ENCODE results near the gene ARHGDIA.

Gene ARHGDIA

DNA sequence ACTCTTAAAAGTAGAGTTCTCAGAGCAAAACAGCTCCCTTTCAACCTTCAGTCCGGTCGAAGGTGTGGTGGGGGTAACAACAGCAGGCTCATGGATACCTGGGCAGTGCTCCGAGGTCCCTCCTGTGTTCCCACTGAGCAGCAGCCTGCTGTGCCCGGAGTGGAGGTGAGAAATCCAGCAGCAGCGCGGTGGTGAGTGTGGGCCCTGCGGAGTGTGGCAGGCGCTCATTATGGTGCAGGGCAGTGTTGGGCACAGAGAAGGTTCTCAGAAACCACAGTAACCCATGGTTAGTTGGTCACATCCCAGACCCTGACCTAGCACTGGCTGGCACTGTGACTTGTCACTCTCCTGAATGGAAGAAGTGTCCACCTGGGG lies 5.8 kb downstream of the ARHGDIA start:
- Histone ChIP-seq H3K36me3 (ENCODE audit: control insufficient read depth, low read depth, low read length) (peaks cover 8% of the 10 kb centered on the region), H3K4me1 (ENCODE audit: control insufficient read depth, low read depth, low read length) (peaks cover 3% of the 10 kb centered on the region), H3K9ac (ENCODE audit: low read length) (no peak overlapping the region)

DNA sequence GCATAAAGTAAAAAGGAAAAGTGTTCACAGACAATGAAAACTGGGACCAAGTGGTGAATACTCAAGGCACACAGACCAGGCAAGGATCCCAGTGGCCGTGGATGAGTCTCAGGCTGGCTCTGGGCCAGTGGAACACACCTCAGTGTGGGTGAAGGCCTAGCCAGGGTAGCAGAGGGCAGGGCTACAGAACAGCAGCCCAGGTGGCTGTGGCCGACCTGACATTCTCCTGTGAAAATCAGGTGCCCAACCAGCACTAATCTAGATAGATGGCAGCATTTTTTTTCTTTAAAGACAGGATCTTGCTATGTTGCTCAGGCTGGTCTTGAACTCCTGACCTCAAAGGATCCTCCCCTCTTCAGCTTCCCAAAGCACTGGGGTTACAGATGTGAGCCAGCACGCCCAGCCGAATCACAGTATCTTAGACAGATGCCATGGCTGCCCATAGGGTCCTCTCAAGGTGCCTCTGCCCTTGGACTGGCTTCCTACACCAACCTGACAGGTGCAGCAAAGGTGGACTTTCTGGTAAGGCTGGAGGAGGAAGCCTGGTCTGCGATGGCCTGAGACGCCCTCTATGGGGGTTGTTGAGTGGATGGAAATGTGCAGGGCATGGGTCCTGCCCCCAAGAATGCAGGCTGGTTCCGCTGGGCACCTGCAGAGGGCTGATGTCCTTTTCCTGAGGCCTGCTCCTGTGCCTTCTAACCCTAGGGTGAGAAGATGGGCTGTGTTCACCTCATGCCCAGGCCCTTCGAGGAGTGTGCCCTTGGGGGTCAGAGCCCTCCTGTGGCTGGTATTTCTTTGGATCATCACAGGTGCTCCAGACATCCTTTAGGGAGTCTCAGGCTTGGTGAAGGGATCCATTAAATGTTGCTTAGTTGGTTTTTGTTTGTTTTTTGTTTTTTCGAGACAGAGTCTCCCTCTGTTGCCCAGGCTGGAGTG lies 7.0 kb downstream of the ARHGDIA start:
- Histone ChIP-seq H3K9me3 (ENCODE audit: control insufficient read depth, low read depth, low read length) (no peaks in the 10 kb centered on the region), H3K27ac (ENCODE audit: low read length) (no peak overlapping the region), H3K9ac (ENCODE audit: low read length) (no peak overlapping the region), H3K4me3 (ENCODE audit: low read length) (no peak overlapping the region), H3K4me1 (ENCODE audit: control insufficient read depth, low read depth, low read length) (peaks cover 5% of the 10 kb centered on the region), H3K36me3 (ENCODE audit: control insufficient read depth, low read depth, low read length) (peaks cover 8% of the 10 kb centered on the region), H3K27me3 (ENCODE audit: control insufficient read depth, insufficient read depth, low read length) (no peaks in the 10 kb centered on the region)

More for the DNA sequence above, 5.8 kb downstream of the ARHGDIA start:
- Histone ChIP-seq H3K4me3 (ENCODE audit: low read length) (no peak overlapping the region), H3K9me3 (ENCODE audit: control insufficient read depth, low read depth, low read length) (no peaks in the 10 kb centered on the region), H3K27me3 (ENCODE audit: control insufficient read depth, insufficient read depth, low read length) (no peaks in the 10 kb centered on the region), H3K27ac (ENCODE audit: low read length) (no peak overlapping the region)

DNA sequence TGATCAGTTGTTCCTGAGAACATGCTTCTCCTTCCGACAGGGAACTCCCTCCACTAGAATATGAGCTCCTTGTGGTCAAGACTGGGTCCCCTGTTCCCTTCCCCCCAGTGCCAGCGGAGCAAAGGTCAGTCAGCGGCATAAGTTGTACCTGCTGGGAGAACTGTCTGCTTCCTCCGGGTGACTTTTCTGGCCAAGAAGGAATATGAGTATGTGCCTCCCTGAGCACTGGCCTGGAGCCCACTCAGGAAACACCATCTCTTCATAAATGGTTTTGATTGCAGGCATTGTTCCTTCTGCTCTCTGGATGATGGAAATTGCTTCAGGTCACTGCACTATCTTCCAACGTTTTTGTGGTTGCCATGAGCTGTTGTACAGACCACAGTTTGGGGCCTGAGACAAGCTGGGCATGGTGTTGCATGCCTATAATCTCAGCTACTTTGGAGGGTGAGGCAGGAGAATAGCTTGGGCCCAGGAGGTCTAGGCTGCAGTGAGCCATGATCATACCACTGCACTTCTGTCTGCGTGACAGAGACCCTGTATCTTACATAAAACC lies 7.9 kb downstream of the ARHGDIA start:
- Histone ChIP-seq H3K9me3 (ENCODE audit: control insufficient read depth, low read depth, low read length) (no peaks in the 10 kb centered on the region), H3K27me3 (ENCODE audit: control insufficient read depth, insufficient read depth, low read length) (no peaks in the 10 kb centered on the region), H3K4me1 (ENCODE audit: control insufficient read depth, low read depth, low read length) (peaks cover 5% of the 10 kb centered on the region), H3K9ac (ENCODE audit: low read length) (no peak overlapping the region), H3K4me3 (ENCODE audit: low read length) (no peak overlapping the region), H3K27ac (ENCODE audit: low read length) (no peak overlapping the region), H3K36me3 (ENCODE audit: control insufficient read depth, low read depth, low read length) (peaks cover 13% of the 10 kb centered on the region)

DNA sequence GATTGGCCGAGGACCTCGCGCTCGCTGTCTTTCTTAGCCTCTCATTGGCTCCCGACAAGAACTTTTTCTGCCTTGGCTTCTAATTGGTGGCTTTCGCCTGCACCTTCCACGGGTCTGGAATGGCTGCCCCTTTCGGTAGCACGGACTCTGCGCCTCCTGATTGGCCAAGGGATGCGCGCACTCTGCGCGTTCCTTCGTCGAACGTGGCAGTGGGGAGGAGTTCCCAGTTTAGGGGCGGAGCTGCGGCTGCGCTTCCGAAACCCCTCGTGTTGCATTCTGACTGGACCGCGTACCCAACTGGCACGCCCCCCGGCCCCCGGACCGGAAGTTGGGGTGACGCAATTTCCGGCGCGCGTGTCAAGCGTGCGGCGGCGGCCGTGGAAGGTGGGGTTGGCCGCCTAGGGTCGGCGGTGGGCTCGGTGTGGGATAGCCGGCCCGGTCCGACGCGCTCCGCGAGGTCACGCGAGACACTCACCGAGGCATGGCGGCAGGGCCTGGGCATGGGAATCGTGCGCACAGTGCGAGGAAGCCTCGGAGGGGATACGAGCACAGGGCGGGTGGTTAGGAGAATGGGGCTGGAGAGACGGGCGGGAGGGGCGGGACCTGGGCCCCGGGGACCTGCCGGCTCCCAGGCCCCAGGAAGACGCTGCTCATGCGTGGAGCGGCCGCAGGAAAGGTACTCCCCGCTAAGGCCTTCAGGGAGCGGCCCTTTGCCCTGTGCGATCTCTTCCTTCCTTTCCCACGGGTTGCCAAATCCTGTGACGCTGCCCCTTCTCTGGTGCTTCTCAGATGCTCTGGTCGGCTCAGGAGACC lies 10.2 kb downstream of the ARHGDIA start:
- Histone ChIP-seq H3K9me3 (ENCODE audit: control insufficient read depth, low read depth, low read length) (no peaks in the 10 kb centered on the region), H3K36me3 (ENCODE audit: control insufficient read depth, low read depth, low read length) (peaks cover 13% of the 10 kb centered on the region), H3K9ac (ENCODE audit: low read length) (peak overlapping the region; percentile 75), H3K27ac (ENCODE audit: low read length) (no peak overlapping the region), H3K27me3 (ENCODE audit: control insufficient read depth, insufficient read depth, low read length) (no peaks in the 10 kb centered on the region), H3K4me1 (ENCODE audit: control insufficient read depth, low read depth, low read length) (peaks cover 5% of the 10 kb centered on the region), H3K4me3 (ENCODE audit: low read length) (peak overlapping the region; percentile 84)

DNA sequence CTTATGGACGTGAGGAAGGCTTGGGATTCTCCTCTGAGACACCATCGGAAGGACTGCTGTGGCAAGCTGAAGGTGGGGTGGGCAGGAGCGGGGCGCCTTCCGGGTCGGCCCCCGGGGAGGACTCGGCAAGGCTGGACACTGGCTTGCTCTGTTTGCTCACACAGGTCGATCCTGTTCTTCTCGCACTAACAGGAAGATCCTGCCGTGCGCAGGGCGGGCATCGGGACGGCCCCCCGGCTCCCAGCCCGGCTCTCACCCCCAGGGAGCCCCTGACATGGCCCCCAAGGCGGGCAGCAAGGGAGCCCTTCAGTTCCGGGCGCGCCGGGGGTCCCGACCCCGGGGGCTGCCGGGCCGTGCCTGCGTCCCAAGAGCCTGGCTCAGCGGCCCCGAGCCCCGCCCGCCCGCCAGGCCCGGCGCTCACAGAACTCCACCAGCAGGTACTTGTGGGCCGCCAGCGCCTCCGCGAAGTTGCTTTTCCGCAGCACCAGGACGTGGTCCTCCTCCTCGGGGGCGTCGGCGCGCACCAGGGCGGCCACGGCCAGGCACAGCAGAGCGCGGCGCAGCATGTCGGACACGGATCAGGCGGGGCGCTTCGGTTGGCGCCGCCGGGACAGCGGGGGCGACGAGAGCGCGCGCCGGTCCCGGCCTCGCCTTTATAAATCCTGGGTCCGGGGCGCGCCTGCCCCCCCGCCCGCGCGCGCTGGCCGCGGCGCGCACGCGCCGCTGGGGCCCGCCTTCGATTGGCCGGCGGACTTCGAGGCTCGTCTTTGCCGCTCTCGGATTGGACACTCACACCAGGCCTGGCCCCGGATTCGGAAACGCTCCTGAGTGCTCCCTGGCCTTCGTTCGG lies 11.0 kb downstream of the ARHGDIA start, which contains the start of gene P4HB:
TSS of gene P4HB (minus strand) at position 630 of the 850 bp plus-strand sequence. CDS start at position 566, 64 bp downstream.
- H3K27me3 ChIP-seq (ENCODE audit: control insufficient read depth, insufficient read depth, low read length): no peaks in the 10 kb centered on the region
- no peak within 1 kb of the TSS for H3K27ac ChIP-seq (ENCODE audit: low read length)
- H3K36me3 ChIP-seq (ENCODE audit: control insufficient read depth, low read depth, low read length): peaks cover 17% of the 10 kb centered on the region
- peak within 1 kb of the TSS; percentile 86 for H3K4me3 ChIP-seq (ENCODE audit: low read length)
- peaks cover 5% of the 10 kb centered on the region for H3K4me1 ChIP-seq (ENCODE audit: control insufficient read depth, low read depth, low read length)
- H3K9ac ChIP-seq (ENCODE audit: low read length): peak within 1 kb of the TSS; percentile 75
- no peaks in the 10 kb centered on the region for H3K9me3 ChIP-seq (ENCODE audit: control insufficient read depth, low read depth, low read length)

DNA sequence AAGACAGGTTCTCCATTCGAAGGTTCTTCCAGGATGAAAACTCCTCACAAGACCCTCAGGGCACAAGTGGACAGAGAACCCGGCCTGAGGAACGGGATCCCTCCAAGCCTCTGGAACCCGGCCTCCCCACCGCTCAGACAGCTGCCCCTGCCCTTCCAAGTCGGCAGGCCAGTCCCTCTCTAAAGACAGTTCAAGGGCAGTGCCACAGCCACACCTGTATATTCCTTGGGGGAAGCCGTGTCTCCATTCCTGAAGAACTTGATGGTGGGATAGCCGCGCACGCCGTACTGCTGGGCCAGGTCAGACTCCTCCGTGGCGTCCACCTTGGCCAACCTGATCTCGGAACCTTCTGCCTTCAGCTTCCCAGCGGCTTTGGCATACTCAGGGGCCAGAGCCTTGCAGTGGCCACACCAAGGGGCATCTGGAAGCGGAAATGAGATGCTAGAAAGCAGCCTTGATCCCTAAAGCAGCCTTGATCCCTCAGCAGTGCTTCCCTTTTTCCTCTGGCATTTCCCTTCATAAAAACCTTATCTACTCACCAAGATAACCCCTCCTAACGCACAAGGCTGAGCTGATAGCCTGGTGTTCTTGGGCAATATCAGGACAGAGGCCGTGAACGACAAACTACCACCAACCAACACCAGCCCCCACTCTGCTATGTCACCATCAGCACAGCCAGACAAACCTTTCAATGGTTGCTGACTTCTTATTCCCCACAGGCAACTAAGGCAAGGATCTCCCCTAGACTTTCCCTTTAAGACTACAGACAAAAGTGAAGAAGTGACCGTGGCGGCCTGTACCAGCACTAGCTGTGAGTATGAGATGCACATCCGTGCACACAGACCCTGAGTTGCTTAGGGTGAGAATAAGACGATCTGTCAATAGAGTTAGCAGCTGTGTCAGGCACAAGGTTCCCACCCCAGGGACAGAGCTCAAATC lies 11.9 kb downstream of the ARHGDIA start:
- peaks cover 26% of the 10 kb centered on the region for H3K36me3 ChIP-seq (ENCODE audit: control insufficient read depth, low read depth, low read length)

DNA sequence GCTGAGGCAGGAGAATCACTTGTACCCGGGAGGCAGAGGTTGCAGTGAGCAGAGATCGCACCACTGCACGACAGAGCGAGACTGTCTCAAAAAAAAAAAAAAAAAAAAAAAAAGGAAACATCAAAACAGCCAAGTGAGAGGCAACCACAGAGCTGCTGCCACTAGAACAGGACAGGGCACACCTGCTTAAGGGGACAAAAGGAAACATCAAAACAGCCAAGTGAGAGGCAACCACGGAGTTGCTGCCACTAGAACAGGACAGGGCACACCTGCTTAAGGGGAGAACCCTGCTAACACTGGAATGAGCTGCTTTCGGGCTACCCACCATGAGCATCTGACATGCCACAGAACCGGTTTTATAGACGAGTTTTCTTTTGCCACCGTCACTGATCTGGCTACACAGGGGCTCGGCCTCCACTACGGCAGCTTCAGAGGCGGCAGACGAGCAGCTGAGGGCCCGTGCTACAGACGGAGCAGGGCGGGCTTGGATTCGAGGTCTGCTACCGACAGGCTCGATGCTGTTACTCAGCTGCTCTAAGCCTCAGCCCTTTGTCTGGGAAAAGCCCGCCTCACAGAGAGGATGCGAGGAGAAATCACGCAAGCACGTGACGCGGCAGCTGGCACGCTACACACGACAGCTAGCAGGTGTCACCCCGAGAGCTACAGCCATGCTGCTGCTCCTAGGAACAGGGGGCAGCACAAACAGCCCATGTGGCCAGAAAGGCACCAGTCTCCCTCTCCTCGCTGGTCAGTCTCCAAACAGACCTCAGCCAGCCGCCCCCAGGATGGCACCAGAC lies 12.8 kb downstream of the ARHGDIA start:
- Histone ChIP-seq H3K27ac (ENCODE audit: low read length) (no peak overlapping the region), H3K9me3 (ENCODE audit: control insufficient read depth, low read depth, low read length) (no peaks in the 10 kb centered on the region), H3K4me3 (ENCODE audit: low read length) (no peak overlapping the region), H3K36me3 (ENCODE audit: control insufficient read depth, low read depth, low read length) (peaks cover 30% of the 10 kb centered on the region), H3K27me3 (ENCODE audit: control insufficient read depth, insufficient read depth, low read length) (no peaks in the 10 kb centered on the region), H3K9ac (ENCODE audit: low read length) (no peak overlapping the region), H3K4me1 (ENCODE audit: control insufficient read depth, low read depth, low read length) (peaks cover 5% of the 10 kb centered on the region)

More for the DNA sequence above, 11.9 kb downstream of the ARHGDIA start:
- peaks cover 5% of the 10 kb centered on the region for H3K4me1 ChIP-seq (ENCODE audit: control insufficient read depth, low read depth, low read length)
- H3K9me3 ChIP-seq (ENCODE audit: control insufficient read depth, low read depth, low read length): no peaks in the 10 kb centered on the region
- H3K27ac ChIP-seq (ENCODE audit: low read length): no peak overlapping the region
- H3K9ac ChIP-seq (ENCODE audit: low read length): peak overlapping the region; percentile 63
- peak overlapping the region; percentile 86 for H3K4me3 ChIP-seq (ENCODE audit: low read length)
- H3K27me3 ChIP-seq (ENCODE audit: control insufficient read depth, insufficient read depth, low read length): no peaks in the 10 kb centered on the region

DNA sequence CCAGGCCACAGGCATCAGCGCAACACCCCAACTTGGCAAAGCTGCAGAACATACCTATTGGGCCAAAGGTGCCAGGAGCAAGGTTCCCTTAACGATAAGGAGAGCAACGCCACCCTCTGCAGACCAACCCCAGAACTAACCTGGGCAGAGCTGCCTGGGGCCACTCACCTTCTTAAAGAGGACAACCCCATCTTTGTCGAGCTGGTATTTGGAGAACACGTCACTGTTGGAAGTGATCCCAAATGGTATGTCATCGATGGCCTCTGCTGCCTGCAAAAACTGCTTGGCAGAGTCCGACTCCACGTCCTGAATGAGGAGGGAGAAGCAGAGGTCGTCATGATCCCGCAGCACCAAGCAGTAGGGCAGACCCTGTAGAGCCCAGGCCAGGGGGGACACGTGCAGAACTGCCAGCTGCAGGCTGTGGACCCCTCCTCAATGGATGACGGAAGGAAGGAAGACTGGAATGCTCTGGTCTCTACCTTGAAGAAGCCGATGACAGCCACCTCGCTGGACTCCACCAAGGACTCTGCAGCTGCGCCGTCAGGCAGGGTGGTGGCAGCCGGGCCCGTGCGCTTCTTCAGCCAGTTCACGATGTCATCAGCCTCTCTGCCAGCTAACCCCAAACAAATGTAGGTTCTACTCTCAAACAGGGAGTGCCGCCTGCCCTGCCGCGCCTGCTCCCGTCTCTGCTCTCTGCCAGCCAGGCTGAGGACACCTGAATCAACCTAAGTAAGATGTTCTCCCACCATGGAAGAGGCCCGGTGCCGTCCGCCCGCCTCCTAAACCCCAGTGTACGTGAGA lies 16.0 kb downstream of the ARHGDIA start:
- Histone ChIP-seq H3K9ac (ENCODE audit: low read length) (no peak overlapping the region), H3K36me3 (ENCODE audit: control insufficient read depth, low read depth, low read length) (peaks cover 47% of the 10 kb centered on the region), H3K4me3 (ENCODE audit: low read length) (no peak overlapping the region), H3K27me3 (ENCODE audit: control insufficient read depth, insufficient read depth, low read length) (no peaks in the 10 kb centered on the region), H3K9me3 (ENCODE audit: control insufficient read depth, low read depth, low read length) (no peaks in the 10 kb centered on the region), H3K27ac (ENCODE audit: low read length) (no peak overlapping the region), H3K4me1 (ENCODE audit: control insufficient read depth, low read depth, low read length) (peaks cover 5% of the 10 kb centered on the region)

DNA sequence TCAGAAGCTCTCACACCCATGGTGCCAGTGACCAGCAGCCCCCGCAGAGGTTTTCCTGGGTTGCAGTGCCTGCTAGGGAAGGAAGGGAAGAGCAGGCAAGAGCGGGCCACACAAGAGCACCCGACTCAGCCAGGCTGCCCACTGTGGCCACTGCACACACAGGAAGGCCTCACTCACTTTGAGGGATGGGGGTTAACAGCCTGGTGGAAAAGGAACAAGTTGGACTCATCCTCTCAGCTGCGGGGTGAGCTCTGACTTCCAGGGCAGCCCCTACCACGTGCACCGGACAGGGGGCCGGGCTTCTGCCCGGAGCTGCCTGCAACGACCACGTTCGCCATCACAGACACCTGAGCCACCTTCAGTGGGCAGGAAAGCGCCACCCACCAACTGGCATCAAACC lies 18.9 kb downstream of the ARHGDIA start:
- Histone ChIP-seq H3K9me3 (ENCODE audit: control insufficient read depth, low read depth, low read length) (no peaks in the 10 kb centered on the region), H3K4me3 (ENCODE audit: low read length) (no peak overlapping the region), H3K4me1 (ENCODE audit: control insufficient read depth, low read depth, low read length) (no peaks in the 10 kb centered on the region), H3K27me3 (ENCODE audit: control insufficient read depth, insufficient read depth, low read length) (no peaks in the 10 kb centered on the region), H3K9ac (ENCODE audit: low read length) (no peak overlapping the region), H3K36me3 (ENCODE audit: control insufficient read depth, low read depth, low read length) (peaks cover 43% of the 10 kb centered on the region), H3K27ac (ENCODE audit: low read length) (no peak overlapping the region)

Measured in iPS-18a (cell line).